Bronchial epithelial cell (primary cell): ENCODE results near the gene USP8. TPM values are rescaled to one million over a fixed set of nuclear protein-coding genes. Genes with fewer than 3 reads are reported as not detected.
"Not testable (repeated sequence)": the region's sequence is repeated elsewhere in the genome, so short reads cannot be mapped to it uniquely, and the experiment has no call there.

Experiments
- DNase-seq: peaks from one replicate; pipeline ENCODE4 v3.0.0-alpha.2; 2010; ENCODE audit warnings: low read depth
- FAIRE-seq: peaks from 2 replicates; lab custom pipeline; 2011; peaks lifted over from hg19 to GRCh38; lab: Jason Lieb, UNC
- H3K27me3 ChIP-seq: 2 replicates; pipeline ENCODE4 v1.5.1; 2011; ENCODE audit warnings: low read length; ENCODE audit not compliant: control insufficient read depth, insufficient read depth
- H3K36me3 ChIP-seq: 2 replicates; pipeline ENCODE4 v1.5.1; 2011; ENCODE audit warnings: low read length; ENCODE audit not compliant: control insufficient read depth, insufficient read depth
- H3K4me3 ChIP-seq: 2 replicates; pipeline ENCODE4 v1.5.1; 2011; ENCODE audit warnings: mild to moderate bottlenecking, low read depth, low read length, control low read depth
- total RNA-seq: library from RNA; depleted of rRNA; stranded (reverse); fragments of >200 nt; gene quantifications from 2 replicates; pipeline ENCODE4 v1.2.1, GENCODE V29; 2014
- TF ChIP-seq, protein P1 (sequence below): IDR thresholded peaks from 2 replicates; pipeline ENCODE4 v1.5.1; 2011; ENCODE audit warnings: mild to moderate bottlenecking, moderate library complexity, low read length, control low read depth, inconsistent platforms; ENCODE audit not compliant: insufficient read depth, severe bottlenecking

The USP8 gene
- total RNA-seq, 1 donor from 2014 or later: 30.8 TPM

DNA sequence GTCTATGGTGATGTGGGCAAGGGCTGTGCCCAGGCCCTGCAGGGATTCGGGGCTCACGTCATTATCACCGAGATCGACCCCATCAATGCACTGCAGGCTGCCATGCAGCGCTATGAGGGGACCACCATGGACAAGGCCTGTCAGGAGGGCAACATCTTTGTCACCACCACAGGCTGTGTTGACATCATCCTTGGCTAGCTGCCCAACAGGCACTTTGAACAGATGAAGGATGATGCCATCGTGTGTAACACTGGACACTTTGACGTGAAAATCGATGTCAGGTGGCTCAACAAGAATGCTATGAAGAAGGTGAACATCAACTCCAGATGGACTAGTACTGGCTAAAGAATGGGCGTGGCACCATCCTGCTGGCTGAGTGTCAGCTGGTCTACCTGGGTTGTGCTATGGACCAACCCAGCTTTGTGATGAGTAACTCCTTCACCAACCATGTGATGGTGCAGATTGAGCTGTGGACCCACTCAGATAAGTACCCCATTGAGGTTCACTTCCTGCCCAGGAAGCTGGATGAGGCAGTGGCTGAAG lies 6.1 kb upstream of the USP8 start:
- DNase-seq (no peak), FAIRE-seq (peak; percentile 98)
- Histone ChIP-seq H3K36me3 (no peaks in the 10 kb centered on the region), H3K27me3 (no peaks in the 10 kb centered on the region), H3K4me3 (no peak overlapping the region)
- TF ChIP-seq, protein P1, sequence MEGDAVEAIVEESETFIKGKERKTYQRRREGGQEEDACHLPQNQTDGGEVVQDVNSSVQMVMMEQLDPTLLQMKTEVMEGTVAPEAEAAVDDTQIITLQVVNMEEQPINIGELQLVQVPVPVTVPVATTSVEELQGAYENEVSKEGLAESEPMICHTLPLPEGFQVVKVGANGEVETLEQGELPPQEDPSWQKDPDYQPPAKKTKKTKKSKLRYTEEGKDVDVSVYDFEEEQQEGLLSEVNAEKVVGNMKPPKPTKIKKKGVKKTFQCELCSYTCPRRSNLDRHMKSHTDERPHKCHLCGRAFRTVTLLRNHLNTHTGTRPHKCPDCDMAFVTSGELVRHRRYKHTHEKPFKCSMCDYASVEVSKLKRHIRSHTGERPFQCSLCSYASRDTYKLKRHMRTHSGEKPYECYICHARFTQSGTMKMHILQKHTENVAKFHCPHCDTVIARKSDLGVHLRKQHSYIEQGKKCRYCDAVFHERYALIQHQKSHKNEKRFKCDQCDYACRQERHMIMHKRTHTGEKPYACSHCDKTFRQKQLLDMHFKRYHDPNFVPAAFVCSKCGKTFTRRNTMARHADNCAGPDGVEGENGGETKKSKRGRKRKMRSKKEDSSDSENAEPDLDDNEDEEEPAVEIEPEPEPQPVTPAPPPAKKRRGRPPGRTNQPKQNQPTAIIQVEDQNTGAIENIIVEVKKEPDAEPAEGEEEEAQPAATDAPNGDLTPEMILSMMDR: no peak

DNA sequence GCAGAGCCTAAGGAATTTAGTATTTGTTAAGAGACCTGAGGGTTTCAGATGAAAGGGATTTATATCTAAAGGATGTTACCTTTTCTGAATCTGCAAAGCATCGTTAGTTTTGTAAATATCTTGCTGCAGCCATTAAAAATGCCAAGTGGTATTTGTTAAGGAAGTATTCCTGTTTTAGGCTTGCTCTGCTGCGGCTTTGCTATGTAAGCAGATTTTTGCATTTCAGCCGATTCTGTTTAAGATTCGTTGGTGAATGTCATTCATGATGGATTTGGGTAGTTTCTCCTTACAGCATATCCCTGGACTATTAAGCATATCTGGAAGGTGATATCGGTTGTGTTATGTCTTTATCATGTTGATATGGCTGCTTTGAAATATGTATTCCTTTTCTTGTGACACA lies 1.0 kb downstream of the USP8 start:
- Histone ChIP-seq H3K4me3 (peak overlapping the region; percentile 63), H3K36me3 (no peaks in the 10 kb centered on the region), H3K27me3 (no peaks in the 10 kb centered on the region)
- DNase-seq: peak; percentile 4
- no peak for FAIRE-seq
- TF ChIP-seq, protein P1: no peak

DNA sequence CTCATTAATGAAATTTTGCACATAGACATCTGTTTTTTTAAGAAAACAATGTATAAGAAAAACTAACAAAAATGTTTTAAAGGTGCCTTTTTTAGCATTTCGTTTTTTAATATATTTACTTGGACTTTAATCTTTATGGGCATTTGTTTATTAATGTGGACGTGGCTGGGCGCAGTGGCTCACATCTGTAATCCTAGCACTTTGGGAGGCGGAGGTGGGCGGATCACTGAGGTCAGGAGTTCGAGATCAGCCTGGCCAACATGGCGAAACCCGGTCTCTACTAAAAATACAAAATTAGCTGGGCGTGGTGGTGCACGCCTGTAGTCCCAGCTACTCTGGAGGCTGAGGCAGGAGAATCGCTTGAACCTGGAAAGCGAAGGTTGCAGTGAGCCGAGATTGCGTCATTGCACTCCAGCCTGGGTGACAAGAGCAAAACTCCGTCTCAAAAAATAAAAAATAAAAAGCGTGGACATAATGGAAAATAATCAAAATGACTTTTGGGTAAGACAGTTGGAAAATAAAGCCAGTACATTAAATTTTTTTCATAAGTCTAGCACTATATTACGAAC lies 1.6 kb downstream of the USP8 start:
- peak overlapping the region; percentile 63 for H3K4me3 ChIP-seq
- H3K27me3 ChIP-seq, DNase-seq, FAIRE-seq, H3K36me3 ChIP-seq: not testable (repeated sequence)

DNA sequence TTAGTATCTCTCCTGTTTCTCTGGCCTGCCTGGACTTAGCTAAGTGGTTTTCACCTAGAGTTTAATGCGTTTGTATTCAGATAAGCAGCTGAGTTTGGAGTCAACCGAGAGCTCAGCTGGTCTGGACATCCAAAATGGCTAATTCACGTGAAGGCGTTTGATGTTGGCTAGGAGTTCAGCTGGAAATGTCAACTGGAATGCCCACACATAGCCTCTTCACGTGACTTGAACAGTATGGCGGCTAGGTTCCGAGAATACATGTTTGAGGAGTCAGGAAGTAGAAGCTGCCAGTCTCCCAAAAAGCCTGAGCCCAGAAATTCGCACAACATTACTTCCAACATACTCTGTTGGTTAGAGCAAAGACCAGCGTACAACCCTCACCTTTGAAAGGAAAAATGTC lies 2.2 kb downstream of the USP8 start:
- FAIRE-seq (no peak), DNase-seq (no peak)
- Histone ChIP-seq H3K36me3 (no peaks in the 10 kb centered on the region), H3K27me3 (no peaks in the 10 kb centered on the region), H3K4me3 (no peak overlapping the region)
- TF ChIP-seq, protein P1: no peak

DNA sequence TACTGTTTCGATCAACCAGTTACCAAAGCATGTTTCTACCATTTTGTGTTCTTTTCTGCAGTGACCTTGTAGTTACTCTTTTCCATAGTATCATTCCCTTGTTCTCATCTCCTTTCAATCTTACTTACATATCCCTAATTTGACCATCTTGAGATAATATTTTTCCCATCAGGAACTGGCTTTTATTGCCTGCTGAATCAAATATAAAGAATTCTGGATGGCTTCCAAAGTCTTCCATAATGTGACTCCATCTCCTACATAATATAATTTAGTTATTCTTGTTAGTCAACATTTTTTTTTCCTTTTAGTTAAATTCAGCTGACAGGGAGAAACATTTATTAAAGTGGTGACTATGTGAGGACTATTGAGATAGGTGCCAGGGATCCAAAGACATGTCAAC lies 7.0 kb downstream of the USP8 start:
- Histone ChIP-seq H3K27me3 (no peaks in the 10 kb centered on the region), H3K4me3 (no peak overlapping the region), H3K36me3 (peaks cover 2% of the 10 kb centered on the region)
- no peak for FAIRE-seq
- no peak for DNase-seq
- TF ChIP-seq, protein P1: no peak

DNA sequence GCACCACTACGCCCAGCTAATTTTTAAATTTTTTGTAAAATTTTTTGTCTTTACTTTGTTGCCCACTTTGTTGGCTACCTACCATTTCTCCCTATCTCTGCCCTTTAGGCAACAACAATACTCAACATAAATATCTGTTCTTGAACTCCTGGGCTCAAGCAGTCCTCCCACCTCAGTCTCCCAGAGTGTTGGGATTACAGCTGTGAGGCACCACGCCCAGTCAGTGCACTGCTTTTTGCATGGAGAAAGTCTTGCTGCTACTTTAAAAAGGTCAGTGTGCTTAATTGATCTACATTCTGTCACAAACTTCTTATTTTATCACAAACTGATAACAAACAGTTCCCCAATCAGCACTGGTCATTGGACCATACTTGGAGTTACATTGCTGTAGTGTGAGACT lies 8.0 kb downstream of the USP8 start:
- no peak for DNase-seq
- no peak for FAIRE-seq
- TF ChIP-seq, protein P1: no peak
- peaks cover 2% of the 10 kb centered on the region for H3K36me3 ChIP-seq
- no peaks in the 10 kb centered on the region for H3K27me3 ChIP-seq
- no peak overlapping the region for H3K4me3 ChIP-seq
